ENCODE results near the gene CORO1A.
"Not testable (repeated sequence)": the region's sequence is repeated elsewhere in the genome, so short reads cannot be mapped to it uniquely, and the experiment has no call there.

DNA sequence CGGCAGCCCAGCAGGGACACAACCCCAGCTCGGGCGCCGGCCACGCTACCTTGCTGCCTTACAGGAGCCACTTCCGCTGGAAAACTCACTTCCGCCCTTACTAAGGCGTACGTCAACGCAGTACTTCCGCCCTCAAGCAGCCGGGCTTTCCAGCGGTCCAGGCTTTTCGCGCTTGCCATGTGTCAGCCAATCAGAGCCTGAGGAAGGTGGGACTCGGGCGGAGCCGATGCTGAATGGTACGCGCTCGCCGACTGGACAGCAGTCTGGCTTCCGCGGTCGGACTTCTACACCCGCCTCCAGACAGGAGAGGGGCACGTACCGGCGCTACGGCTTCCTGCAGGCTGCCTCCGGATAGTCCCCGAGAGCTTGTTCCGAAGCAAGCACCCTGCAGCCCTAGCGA is 10.2 kb downstream of the CORO1A start, which contains the start of the genes BOLA2B and SLX1A:
- TF ChIP-seq, protein P1, sequence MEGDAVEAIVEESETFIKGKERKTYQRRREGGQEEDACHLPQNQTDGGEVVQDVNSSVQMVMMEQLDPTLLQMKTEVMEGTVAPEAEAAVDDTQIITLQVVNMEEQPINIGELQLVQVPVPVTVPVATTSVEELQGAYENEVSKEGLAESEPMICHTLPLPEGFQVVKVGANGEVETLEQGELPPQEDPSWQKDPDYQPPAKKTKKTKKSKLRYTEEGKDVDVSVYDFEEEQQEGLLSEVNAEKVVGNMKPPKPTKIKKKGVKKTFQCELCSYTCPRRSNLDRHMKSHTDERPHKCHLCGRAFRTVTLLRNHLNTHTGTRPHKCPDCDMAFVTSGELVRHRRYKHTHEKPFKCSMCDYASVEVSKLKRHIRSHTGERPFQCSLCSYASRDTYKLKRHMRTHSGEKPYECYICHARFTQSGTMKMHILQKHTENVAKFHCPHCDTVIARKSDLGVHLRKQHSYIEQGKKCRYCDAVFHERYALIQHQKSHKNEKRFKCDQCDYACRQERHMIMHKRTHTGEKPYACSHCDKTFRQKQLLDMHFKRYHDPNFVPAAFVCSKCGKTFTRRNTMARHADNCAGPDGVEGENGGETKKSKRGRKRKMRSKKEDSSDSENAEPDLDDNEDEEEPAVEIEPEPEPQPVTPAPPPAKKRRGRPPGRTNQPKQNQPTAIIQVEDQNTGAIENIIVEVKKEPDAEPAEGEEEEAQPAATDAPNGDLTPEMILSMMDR (IDR thresholded peaks at IDR 0.05; ENCODE audit: low read length), result not testable (repeated sequence)
- not testable (repeated sequence) for TF ChIP-seq EZH2 (IDR thresholded peaks at IDR 0.05; ENCODE audit: borderline replicate concordance, low read length)
